Measurements from ENCODE around the gene PPP1R3G. TPM values are rescaled to one million over a fixed set of nuclear protein-coding genes. Genes with fewer than 3 reads are reported as not detected.

The PPP1R3G gene
- total RNA-seq, 2 donors from 2014 or later: 3.7 to 7.3 TPM

GRCh38 chr6:5125152-5126006 is 40.2 kb downstream of the PPP1R3G start:
- H3K27ac ChIP-seq: no peak overlapping the region
- no peak for ATAC-seq (ENCODE audit: insufficient number of reproducible peaks, low FRiP score, low read depth)
- H3K4me1 ChIP-seq (ENCODE audit: control insufficient read depth in 1 of 2, low read depth in 2 of 2): no peaks in the 10 kb centered on the region
- H3K4me3 ChIP-seq: no peak overlapping the region
- H3K9me3 ChIP-seq: no peaks in the 10 kb centered on the region
- no peaks in the 10 kb centered on the region for H3K27me3 ChIP-seq (replicated peaks; ENCODE audit: insufficient read depth)
- DNase-seq (ENCODE audit: low spot score): no peak
- TF ChIP-seq CTCF (IDR thresholded peaks at IDR 0.05): no peak
- no peaks in the 10 kb centered on the region for H3K36me3 ChIP-seq

GRCh38 chr6:5126214-5126613 is 41.1 kb downstream of the PPP1R3G start:
- H3K36me3 ChIP-seq: no peaks in the 10 kb centered on the region
- DNase-seq (ENCODE audit: low spot score) (no peak), ATAC-seq (ENCODE audit: insufficient number of reproducible peaks, low FRiP score, low read depth) (no peak)
- no peaks in the 10 kb centered on the region for H3K9me3 ChIP-seq
- no peaks in the 10 kb centered on the region for H3K4me1 ChIP-seq (ENCODE audit: control insufficient read depth in 1 of 2, low read depth in 2 of 2)
- no peak overlapping the region for H3K4me3 ChIP-seq
- no peak overlapping the region for H3K27ac ChIP-seq
- TF ChIP-seq CTCF (IDR thresholded peaks at IDR 0.05): no peak
- H3K27me3 ChIP-seq (replicated peaks; ENCODE audit: insufficient read depth): no peaks in the 10 kb centered on the region

- DNase-seq (ENCODE audit: low spot score): no peak
Observed at GRCh38 chr6:5127106-5127687, 42.1 kb downstream of the PPP1R3G start.

GRCh38 chr6:5128351-5128750 is 43.2 kb downstream of the PPP1R3G start:
- H3K9me3 ChIP-seq: no peaks in the 10 kb centered on the region
- no peaks in the 10 kb centered on the region for H3K27me3 ChIP-seq (replicated peaks; ENCODE audit: insufficient read depth)
- H3K4me1 ChIP-seq (ENCODE audit: control insufficient read depth in 1 of 2, low read depth in 2 of 2): peaks cover 0 to 11% of the 10 kb centered on the region in 2 donors
- no peak overlapping the region for H3K4me3 ChIP-seq
- H3K27ac ChIP-seq: no peak overlapping the region
- no peaks in the 10 kb centered on the region for H3K36me3 ChIP-seq
- ATAC-seq (ENCODE audit: insufficient number of reproducible peaks, low FRiP score, low read depth) (no peak), DNase-seq (ENCODE audit: low spot score) (no peak)
- TF ChIP-seq CTCF (IDR thresholded peaks at IDR 0.05): no peak

More at GRCh38 chr6:5127106-5127687, 42.1 kb downstream of the PPP1R3G start:
- Histone ChIP-seq H3K27ac (no peak overlapping the region), H3K27me3 (replicated peaks; ENCODE audit: insufficient read depth) (no peaks in the 10 kb centered on the region), H3K4me3 (no peak overlapping the region), H3K9me3 (no peaks in the 10 kb centered on the region), H3K36me3 (no peaks in the 10 kb centered on the region), H3K4me1 (ENCODE audit: control insufficient read depth in 1 of 2, low read depth in 2 of 2) (no peaks in the 10 kb centered on the region)
- no peak for TF ChIP-seq CTCF (IDR thresholded peaks at IDR 0.05)
- no peak for ATAC-seq (ENCODE audit: insufficient number of reproducible peaks, low FRiP score, low read depth)

- H3K4me1 ChIP-seq (ENCODE audit: control insufficient read depth in 1 of 2, low read depth in 2 of 2): peaks cover 0 to 11% of the 10 kb centered on the region in 2 donors
- H3K27me3 ChIP-seq (replicated peaks; ENCODE audit: insufficient read depth): no peaks in the 10 kb centered on the region
- no peaks in the 10 kb centered on the region for H3K9me3 ChIP-seq
- no peak overlapping the region for H3K4me3 ChIP-seq
- DNase-seq (ENCODE audit: low spot score) (no peak), ATAC-seq (ENCODE audit: insufficient number of reproducible peaks, low FRiP score, low read depth) (no peak)
- H3K27ac ChIP-seq: no peak overlapping the region
- no peak for TF ChIP-seq CTCF (IDR thresholded peaks at IDR 0.05)
- no peaks in the 10 kb centered on the region for H3K36me3 ChIP-seq
Observed at GRCh38 chr6:5130135-5130866, 45.2 kb downstream of the PPP1R3G start.

Measured in thoracic aorta (tissue), 2 donors.